ENCODE data around the gene HPCAL1.

- TF ChIP-seq POLR2AphosphoS5 (IDR thresholded peaks at IDR 0.05) (no peak), EP300 (conservative IDR thresholded peaks at IDR 0.05; ENCODE audit: poor library complexity, severe bottlenecking) (no peak), EZH2 (IDR thresholded peaks at IDR 0.05; ENCODE audit: borderline replicate concordance, insufficient read depth, low read length, poor library complexity, severe bottlenecking) (no peak), TAF1 (IDR thresholded peaks at IDR 0.05; ENCODE audit: low read depth) (no peak), RAD21 (conservative IDR thresholded peaks at IDR 0.05) (no peak), REST (IDR thresholded peaks at IDR 0.05; ENCODE audit: borderline replicate concordance) (no peak), SMC3 (conservative IDR thresholded peaks at IDR 0.05; ENCODE audit: poor library complexity) (no peak), MXI1 (conservative IDR thresholded peaks at IDR 0.05; ENCODE audit: poor library complexity, severe bottlenecking) (no peak)
- TF ChIP-seq, protein P1, sequence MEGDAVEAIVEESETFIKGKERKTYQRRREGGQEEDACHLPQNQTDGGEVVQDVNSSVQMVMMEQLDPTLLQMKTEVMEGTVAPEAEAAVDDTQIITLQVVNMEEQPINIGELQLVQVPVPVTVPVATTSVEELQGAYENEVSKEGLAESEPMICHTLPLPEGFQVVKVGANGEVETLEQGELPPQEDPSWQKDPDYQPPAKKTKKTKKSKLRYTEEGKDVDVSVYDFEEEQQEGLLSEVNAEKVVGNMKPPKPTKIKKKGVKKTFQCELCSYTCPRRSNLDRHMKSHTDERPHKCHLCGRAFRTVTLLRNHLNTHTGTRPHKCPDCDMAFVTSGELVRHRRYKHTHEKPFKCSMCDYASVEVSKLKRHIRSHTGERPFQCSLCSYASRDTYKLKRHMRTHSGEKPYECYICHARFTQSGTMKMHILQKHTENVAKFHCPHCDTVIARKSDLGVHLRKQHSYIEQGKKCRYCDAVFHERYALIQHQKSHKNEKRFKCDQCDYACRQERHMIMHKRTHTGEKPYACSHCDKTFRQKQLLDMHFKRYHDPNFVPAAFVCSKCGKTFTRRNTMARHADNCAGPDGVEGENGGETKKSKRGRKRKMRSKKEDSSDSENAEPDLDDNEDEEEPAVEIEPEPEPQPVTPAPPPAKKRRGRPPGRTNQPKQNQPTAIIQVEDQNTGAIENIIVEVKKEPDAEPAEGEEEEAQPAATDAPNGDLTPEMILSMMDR (IDR thresholded peaks at IDR 0.05; ENCODE audit: poor library complexity, severe bottlenecking), result no peak
These were observed 112.9 kb downstream of the HPCAL1 start for GRCh38 chr2:10415640-10416039.
